Upper lobe of left lung (tissue), 4 donors: ENCODE data around the gene ABL1.

ENCODE experiments used
- CTCF ChIP-seq, 6 experiments: fragments of 450-650 bp in 4 of 6; fragments of 200-600 bp in 2 of 6; sonication (generic) in 2 of 6; IDR thresholded peaks; one replicate each; pipeline ENCODE4 v1.5.1; 2016 to 2019; ENCODE audit warnings: antibody characterized with exemption in 6 of 6
- POLR2A ChIP-seq, 4 donors: fragments of 450-650 bp; IDR thresholded peaks; one replicate each; pipeline ENCODE4 v1.5.1; 2016 to 2017; ENCODE audit warnings: antibody characterized with exemption in 4 of 4, mild to moderate bottlenecking in 2 of 4

GRCh38 chr9:130923611-130924447 is 88.8 kb downstream of the ABL1 start:
- TF ChIP-seq POLR2A (IDR thresholded peaks at IDR 0.05) (no peak), CTCF (IDR thresholded peaks at IDR 0.05) (no peak)
